SIG-M5 treated with dmso at 0.1 percent for 504 hours (cell line): ENCODE measurements around the gene MASTL.
"Not testable (repeated sequence)": the region's sequence is repeated elsewhere in the genome, so short reads cannot be mapped to it uniquely, and the experiment has no call there.

ENCODE experiments used
- DNase-seq: peaks from one replicate; lab custom pipeline; 2025; ENCODE audit not compliant: unreplicated experiment; lab: John Stamatoyannopoulos, UW

MASTL gene

GRCh38 chr10:27155066-27155754 is at the start of gene MASTL:
Gene MASTL (plus strand): TSS chr10:27155352. CDS start chr10:27155427, 75 bp downstream.
- peak; percentile 80 for DNase-seq

- DNase-seq, result no peak
Observed at GRCh38 chr10:27108165-27108564, 47.0 kb upstream of the MASTL start.

DNA sequence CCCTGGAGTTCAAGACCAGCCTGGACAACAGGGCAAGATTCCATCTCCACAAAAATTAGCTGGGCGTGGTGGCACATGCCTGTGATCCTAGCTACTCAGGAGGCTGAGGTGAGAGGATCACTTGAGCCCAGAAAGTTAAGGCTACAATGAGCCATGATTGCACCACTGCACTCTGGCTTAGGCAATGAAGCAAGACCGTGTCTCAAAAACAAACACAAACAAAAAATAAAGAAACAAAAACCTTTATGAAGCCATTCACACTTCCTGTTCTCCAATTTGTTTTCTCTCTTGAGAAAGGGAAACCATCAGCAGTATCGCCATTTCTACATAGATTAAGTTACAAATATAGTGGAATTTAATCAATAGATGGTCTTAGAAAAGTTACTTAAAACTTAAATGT is 20.8 kb upstream of the MASTL start:
- DNase-seq, result peak; percentile 29

GRCh38 chr10:27138277-27138676 is 16.9 kb upstream of the MASTL start:
- peak; percentile 18 for DNase-seq

DNA sequence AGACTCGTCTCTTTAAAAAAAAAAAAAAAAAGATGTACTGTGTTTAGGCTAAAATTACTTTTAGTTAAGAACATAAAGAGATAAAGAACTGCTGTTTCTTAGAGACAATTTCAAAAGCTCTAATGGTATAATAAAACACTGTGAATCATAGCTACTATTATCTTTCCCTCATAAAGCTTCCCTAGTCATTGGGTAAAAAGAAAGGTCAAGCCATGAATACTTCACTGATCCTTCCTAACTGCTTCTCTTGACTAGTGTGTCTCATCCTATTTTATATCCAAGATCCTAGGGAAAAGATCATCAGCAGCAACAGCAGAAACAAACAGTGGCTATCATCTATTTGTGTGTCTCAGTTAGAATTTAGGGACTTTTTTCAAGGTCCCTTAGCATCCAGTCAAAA is 11.5 kb upstream of the MASTL start:
- no peak for DNase-seq

GRCh38 chr10:27145937-27146336 is 9.2 kb upstream of the MASTL start:
- DNase-seq, result no peak

GRCh38 chr10:27147701-27148100 is 7.5 kb upstream of the MASTL start:
- DNase-seq, result no peak

DNA sequence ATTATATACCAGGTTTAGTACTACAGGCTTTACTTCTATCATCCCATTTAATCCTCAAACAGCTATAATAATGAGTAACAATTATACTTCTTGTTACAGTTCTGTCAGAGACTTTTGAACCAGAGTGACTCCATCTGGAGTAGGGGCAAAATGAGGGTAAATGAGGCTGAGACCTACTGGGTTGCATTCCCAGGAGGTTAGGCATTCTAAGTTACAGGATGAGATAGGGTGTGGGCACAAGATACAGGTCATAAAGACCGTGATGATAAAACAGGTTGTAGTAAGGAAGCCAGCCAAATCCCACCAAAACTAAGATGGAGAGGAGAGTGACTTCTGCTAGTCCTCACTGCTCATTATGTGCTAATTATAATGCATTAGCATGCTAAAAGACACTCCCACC is 4.9 kb upstream of the MASTL start:
- DNase-seq, result no peak

GRCh38 chr10:27152687-27153086 is 2.5 kb upstream of the MASTL start:
- no peak for DNase-seq

DNA sequence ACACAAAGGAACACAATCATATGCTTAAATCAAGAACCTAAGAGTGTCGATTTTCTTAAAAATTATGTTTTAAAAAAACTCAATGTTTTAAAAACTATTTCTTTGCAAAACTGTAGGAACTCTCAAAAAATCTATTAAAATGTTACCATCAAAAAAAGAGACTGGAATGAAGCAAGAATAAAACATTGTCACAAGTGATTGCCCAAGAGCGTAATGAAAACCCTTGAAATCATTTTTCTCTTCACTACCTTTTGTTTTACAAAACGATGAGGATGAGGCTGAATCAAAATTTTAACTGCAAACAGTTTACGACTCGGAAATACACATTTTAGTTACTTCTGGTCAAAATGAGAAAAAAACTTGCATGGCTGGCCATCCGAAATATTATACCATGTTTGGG is 1.8 kb upstream of the MASTL start:
- no peak for DNase-seq

DNA sequence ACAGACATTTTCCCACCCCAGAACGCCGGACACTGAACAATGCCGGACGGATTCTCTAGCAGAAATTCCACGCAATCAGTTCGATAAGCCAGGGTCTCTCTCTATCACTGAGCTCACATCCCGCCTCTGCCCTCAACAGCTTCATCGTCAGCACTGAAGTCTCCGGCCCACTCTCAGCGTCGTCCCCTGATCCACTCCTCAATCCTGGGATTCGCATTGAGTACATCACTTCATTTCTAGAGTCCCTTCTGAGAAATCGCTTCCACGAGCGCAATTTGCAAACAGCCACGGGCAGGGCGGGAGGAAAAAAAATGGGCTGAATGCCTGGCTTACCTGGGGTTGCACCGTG is 1.3 kb upstream of the MASTL start:
- DNase-seq, result no peak

DNA sequence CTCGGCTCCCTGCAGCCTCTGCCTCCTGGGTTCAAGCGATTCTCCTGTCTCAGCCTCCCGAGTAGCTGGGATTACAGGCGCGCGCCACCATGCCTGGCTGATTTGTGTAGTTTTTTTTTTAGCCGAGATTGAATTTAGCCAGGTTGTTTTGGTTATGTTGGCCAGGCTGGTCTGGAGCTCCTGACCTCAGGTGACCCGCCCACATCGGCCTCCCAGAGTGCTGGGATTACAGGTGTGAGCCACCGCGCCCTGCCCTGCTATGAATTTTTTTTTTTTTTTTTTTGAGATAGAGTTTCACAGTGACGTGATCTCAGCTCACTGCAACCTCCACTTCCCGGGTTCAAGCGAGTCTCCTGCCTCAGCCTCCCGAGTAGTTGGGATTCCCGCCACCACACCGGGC is 1.4 kb downstream of the MASTL start:
- not testable (repeated sequence) for DNase-seq

- no peak for DNase-seq
Observed at GRCh38 chr10:27157150-27157549, 2.0 kb downstream of the MASTL start.

GRCh38 chr10:27158421-27158820 is 3.3 kb downstream of the MASTL start:
- DNase-seq, result no peak

- no peak for DNase-seq
Observed at GRCh38 chr10:27169849-27170248, 14.7 kb downstream of the MASTL start.

- DNase-seq, result no peak
Observed at GRCh38 chr10:27188259-27188658, 33.1 kb downstream of the MASTL start.

DNA sequence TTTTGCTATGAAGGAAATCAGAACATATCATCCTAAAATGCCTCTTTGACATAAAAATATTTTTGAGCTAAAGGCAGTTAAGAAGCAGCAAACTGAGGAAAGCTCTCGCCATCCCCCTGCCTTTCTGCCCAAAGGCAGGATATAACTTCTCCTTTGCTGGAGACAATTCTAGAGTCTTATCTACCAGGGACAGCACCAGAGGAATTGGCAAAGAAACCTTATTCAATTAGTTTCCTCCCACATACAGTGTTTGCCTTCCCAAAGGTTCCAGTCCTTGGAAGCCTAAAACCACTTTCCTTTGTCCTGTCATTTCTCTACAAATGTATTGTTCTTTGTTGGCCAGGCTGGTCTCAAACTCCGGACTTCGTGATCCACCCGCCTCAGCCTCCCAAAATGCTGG is 33.7 kb downstream of the MASTL start:
- no peak for DNase-seq

GRCh38 chr10:27190508-27190907 is 35.4 kb downstream of the MASTL start:
- DNase-seq, result no peak

GRCh38 chr10:27192284-27192683 is 37.1 kb downstream of the MASTL start:
- no peak for DNase-seq

DNA sequence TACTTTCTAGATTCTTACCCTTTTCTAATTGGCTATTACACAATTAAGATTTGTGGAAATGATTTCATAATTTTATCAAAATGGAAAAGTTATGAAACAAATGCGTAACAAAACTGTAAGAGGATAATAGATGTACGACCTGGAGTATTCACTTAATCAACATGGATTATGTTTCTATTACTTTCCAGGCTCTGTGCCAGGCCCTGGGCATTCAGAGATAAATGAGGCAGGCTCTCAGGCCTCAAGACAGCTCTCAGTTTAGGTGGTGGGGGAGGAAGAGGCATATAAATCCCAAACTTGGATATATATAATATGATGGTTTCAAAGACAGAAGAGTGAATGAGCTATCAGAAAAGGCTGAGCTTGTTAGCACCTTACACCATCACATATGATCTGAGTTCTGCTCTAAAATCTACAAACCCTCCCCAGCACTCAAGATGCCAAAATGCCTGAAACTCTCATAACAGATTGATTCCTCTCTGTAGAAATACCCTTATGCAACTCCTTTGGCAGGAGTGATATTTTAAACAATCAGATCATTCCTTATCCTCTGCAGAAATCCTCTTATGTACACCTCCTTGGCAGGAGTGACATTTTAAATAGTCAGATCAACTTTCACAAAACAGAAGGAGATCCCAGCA is 42.9 kb downstream of the MASTL start:
- no peak for DNase-seq

DNA sequence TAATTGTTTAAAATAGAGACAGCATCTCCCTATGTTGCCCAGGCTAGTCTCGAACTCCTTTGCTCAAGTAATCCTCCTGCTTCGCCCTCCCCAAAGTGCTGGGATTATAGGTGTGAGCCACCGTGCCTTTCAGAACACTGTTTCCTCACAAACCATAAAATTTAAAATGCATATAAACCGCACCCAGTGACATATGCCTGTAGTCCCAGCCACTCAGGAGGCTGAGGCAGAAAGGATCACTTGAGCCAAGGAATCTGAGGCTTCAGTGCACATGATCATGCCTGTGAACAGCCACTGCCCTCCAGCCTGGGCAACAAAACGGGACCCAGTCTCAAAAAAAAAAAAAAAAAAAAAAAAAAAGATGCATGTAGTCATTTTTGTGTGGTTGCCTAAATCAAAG is 48.7 kb downstream of the MASTL start:
- DNase-seq, result no peak

DNA sequence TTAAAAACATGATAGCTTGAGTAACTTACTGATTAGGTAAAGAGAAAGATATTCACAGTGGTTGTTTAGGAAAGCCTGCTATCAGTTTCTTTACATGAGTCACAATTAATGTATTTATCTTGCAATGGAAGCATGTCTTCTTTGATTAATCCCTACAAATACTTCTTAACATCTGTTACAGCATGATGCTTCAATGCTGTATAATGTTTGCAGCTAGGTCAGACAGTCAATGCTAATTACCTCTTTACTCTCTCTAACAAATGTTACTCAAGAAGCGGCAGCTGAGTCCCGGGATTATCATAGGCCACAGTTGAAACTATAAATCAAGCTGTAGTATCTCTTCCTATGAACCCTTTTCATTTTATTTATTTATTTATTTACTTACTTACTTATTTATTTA is 52.2 kb downstream of the MASTL start:
- no peak for DNase-seq

- DNase-seq, result peak; percentile 5
Observed at GRCh38 chr10:27223964-27224363, 68.8 kb downstream of the MASTL start.
